Left renal cortex interstitium (tissue), 4 donors: ENCODE data around the gene HSD3B1. TPM values are rescaled to one million over a fixed set of nuclear protein-coding genes. Genes with fewer than 3 reads are reported as not detected.

Source experiments
- DNase-seq, 4 donors: peaks; one replicate each; pipeline ENCODE4 v3.0.0-alpha.2; 2013; ENCODE audit warnings: low read depth in 4 of 4, low spot score in 2 of 4, missing footprints in 1 of 4
- polyA plus RNA-seq, 4 donors: library from polyadenylated mRNA; unstranded; fragments of 120-200 nt; gene quantifications; one replicate each; pipeline ENCODE4 v1.2.1, GENCODE V29; 2013; ENCODE audit not compliant: insufficient read length in 4 of 4

HSD3B1 gene
- polyA plus RNA-seq, result 1 to 10 TPM in 1 of 4 donors, under 1 TPM in 2, not detected in 1; 0.27 to 1.1 (median 0.36) TPM

GRCh38 chr1:119506941-119507340 is at the start of gene HSD3B1:
Gene HSD3B1 (plus strand): TSS chr1:119507210. CDS start chr1:119507477, 267 bp downstream.
- no peak for DNase-seq

DNA sequence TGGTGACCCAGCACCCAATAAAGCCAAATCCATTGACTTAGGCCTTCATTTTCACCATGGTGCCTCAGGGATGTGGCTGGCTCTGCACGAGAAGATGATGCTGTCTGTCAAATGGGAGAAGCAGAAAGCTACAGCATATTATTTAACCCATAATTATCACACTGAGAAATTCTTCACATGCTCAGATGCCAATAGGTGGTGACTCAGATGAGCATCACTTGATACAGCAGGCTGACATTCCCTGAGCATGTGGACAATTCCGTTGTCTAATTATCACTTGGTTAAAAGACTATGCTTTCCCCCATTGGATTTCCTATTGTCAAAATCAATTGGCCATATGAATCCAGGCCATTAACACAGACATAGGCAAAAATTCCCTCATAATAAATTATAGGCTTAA is 44.0 kb upstream of the HSD3B1 start:
- no peak for DNase-seq

GRCh38 chr1:119463569-119463968 is 43.4 kb upstream of the HSD3B1 start:
- DNase-seq, result no peak

DNA sequence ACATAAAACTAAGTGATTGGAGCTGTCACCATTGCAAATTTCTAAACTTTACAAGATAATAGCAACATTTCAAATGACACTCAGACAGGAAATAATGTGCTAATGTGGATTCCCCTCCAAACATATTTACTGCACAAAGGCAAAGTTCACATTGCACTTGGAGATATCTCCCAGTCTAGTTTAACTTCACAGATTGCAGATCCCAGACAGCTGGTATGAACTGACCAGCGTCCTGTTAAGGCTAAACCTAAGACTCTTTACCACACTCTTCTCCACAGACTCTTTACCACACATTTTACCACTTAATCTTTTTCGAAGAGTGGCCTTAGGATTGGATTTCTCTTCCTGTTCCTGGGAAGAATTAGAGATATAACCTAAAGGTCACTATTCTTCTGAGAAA is 40.6 kb upstream of the HSD3B1 start:
- no peak for DNase-seq

- no peak for DNase-seq
Observed at GRCh38 chr1:119467219-119467618, 39.8 kb upstream of the HSD3B1 start.

DNA sequence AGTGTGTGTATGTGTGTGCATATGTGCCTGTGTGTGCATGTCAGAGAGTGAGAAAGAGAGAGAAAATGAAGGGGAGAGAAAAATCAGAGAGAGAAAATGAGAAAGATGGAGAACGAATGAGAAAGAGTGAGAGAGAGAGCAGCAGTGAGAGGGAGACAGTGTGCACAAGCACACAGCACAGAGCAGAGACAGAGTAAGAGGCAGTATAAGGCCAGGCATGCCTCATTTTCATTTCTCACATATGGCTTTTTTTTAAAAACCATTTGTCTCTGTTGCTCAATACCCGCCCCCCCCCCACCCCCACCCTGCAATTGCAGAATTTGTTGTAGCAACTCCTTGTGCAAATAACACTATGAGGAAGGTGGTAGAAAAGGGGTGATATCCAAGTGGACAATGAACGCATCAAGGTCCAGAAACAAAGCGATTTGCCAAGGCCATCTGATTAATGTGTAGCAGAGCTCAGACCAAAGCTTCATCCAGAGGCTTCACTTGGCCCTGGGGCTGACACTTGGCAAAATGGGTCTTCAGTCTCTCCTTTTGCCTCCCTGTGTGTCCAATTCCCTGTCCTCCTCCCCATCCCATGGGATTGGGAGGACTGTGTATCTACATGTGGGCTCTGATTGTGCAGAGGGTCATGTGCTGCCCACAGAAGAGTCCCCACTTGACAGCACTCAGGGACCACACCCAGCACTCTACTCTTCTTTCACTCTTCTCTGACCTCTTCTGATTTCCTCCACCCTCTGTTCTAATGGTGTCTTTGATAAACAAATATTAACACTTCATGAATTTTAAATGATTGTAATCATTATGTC is 38.9 kb upstream of the HSD3B1 start:
- no peak for DNase-seq

DNA sequence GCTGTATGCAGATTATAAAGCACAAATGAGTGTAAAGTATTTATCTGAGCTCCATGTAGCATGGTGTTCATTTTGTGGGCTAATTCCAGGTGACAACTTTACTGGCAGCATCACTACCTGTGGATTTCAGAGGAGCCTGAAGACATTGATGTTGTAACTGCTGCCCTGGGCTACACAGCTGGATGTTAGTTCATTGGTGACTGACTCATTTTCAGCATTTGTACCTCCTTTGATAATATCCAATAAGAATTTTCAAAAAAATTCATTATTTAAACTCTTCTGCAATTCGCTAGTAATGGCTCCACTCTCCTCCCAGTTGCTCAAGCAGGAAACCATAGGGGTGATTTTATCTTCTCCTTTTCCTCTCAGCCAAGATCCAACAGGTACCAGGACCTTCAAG is 37.3 kb upstream of the HSD3B1 start:
- DNase-seq, result no peak

DNA sequence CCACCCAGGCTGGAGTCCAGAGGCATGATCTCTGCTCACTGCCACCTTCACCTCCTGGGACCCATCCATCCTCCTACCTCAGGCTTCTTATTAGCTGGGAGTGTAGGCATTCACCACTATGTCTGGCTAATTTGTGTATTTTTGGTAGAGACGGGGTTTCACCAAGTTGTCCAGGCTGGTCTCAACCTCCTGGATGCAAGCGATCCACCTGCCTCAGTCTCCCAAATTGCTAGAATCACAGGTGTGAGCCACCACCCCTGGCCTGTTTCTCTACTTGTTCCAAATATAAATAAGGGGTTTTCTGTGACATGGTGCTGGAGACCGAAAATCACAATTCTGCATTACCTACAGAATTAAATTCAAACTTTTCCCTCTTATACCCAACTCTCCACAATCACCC is 36.6 kb upstream of the HSD3B1 start:
- no peak for DNase-seq

- no peak for DNase-seq
Observed at GRCh38 chr1:119470958-119471357, 36.1 kb upstream of the HSD3B1 start.

DNA sequence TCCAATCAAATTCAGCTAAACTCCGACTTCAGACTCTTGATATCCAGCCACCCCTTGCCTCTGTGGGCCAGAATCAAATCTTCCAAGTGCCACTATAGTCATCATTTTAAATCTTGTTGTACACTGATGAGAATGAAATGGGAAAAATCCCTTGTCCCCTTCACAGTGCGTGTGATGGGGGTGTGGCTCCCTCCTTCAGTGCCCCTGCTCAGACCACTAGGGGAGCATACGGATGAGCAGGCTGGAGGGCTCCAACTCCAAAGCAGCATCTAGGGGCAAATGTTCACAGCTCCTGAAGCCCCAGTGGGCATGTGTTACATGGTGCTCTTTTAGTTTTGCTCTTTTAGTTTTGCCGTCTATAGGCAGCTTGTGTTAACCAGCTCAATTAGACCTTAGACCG is 35.4 kb upstream of the HSD3B1 start:
- DNase-seq, result no peak

GRCh38 chr1:119472080-119472818 is 34.8 kb upstream of the HSD3B1 start:
- DNase-seq, result peak in 1 of 4 donors; percentile 17

DNA sequence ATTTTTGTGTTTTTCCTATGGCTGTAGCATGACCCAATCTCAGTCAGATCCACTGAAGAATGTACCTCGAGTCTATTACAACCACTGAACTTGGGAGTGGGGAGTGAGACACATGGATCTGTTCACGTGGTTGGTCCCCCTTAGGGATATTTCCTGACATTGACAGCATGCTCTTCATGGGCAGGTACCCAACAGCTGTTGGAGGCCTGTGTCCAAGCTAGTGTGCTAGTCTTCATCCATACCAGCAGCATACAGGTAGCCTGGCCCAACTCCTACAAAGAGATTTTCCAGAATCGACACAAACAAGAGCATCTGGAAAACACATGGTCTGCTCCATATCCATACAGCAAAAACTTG is 34.2 kb upstream of the HSD3B1 start:
- DNase-seq, result no peak

- peak in 1 of 4 donors; percentile 38 for DNase-seq
Observed at GRCh38 chr1:119475866-119476439, 31.1 kb upstream of the HSD3B1 start.

DNA sequence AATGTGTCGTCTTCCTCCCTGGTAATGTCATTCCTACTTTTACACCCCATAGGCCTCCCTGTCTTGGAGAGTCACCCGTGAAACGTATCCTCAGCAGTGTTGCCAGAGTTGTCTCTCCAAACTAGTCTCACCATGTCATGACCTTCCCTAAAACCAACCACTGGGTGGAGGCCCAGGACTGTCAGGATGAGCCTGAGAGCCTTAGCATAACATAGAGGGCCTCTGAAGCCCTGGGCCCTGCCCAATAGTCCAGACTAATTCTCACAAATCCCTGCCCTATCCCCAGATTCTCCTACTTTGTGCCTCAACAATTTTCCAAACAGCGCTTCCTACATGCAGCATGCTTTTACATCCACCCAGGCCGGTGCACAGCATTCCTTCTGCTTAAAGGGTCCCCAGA is 29.3 kb upstream of the HSD3B1 start:
- DNase-seq, result no peak

GRCh38 chr1:119480175-119480574 is 26.8 kb upstream of the HSD3B1 start:
- no peak for DNase-seq

GRCh38 chr1:119481951-119482350 is 25.1 kb upstream of the HSD3B1 start:
- no peak for DNase-seq

DNA sequence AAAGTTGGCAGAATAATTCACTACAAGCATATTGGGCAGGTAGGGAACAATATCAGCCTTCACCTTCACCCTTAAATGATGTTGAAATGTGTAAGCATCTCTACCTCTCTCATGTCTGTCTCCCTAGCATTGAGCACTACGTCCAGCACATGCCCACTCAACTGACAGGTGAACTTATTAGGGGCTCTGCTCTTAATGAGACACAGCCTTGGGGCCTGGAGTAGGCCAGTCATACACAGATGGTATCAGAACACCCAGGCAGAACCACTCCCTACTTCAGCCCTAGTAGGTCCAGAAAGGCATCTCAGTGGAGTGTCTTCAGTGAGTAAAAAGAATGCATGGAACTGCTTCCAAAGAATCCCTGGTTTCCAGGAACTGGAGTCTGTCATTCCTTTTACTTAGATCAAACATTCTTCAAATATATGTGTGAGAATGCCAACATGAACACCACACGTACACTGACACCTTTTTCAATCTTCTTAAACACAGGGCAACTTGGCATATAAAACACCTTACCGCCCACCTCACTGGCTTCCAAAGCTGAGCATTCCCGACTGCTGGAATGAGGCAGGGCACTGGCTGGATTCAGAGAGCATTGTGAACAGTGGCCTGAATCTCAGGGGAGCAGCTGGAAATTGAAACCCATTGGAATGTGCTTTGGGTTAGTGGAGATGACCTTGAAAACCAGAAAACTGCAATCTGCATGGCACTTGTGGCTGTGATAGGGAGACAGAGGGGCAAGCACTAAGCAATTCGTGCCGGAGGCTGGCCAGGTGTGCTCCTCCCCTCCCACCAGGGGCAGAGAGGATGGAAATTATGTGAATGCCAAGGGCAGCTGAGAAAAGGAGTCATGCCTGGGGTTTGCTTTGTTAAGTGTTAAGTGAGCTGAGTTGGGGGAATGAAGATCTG is 24.2 kb upstream of the HSD3B1 start:
- no peak for DNase-seq

GRCh38 chr1:119483441-119484200 is 23.4 kb upstream of the HSD3B1 start:
- no peak for DNase-seq

DNA sequence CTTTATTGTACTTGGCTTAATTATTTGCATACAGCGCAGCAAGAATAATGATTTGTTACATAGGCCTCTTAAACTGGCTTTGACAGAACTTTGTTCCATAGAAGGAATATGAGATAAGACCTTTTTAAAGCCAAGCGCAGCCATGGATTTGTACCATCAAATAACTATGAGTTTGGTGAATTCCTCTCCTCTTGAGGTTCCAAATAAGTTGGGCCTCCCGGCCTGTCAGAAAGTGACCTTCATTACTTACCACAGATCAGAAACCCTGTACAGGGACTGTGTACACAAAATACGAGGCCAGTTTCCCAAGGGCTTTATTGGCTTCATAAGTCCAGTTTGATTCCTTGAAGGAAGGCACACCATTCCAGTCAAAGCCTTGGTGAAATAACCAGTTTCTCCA is 21.8 kb upstream of the HSD3B1 start:
- DNase-seq, result no peak

GRCh38 chr1:119488216-119488615 is 18.8 kb upstream of the HSD3B1 start:
- DNase-seq, result no peak
